HepG2 (cell line): ENCODE measurements around the gene ASH1L. TPM values are rescaled to one million over a fixed set of nuclear protein-coding genes. Genes with fewer than 3 reads are reported as not detected.

Experiments
- GFI1 ChIP-seq: sonication (generic); formaldehyde crosslinking; IDR thresholded peaks from 2 replicates; pipeline ENCODE4 v1.5.0; 2020; ENCODE audit warnings: missing genetic modification reagents, mild to moderate bottlenecking, borderline replicate concordance
- IKZF1 ChIP-seq: fragments of 450-650 bp; IDR thresholded peaks from 2 replicates; pipeline ENCODE4 v1.7.1; 2016
- ISX ChIP-seq: sonication (generic); formaldehyde crosslinking; conservative IDR thresholded peaks from 2 replicates; pipeline ENCODE4 v1.5.0; 2020; ENCODE audit warnings: missing genetic modification reagents
- MXD4 ChIP-seq: IDR thresholded peaks from 2 replicates; pipeline ENCODE4 v1.6.1; 2016; ENCODE audit warnings: mild to moderate bottlenecking, missing biosample characterization, missing genetic modification reagents
- PHB2 ChIP-seq: fragments of 450-650 bp; IDR thresholded peaks from 2 replicates; pipeline ENCODE4 v1.6.1; 2018; ENCODE audit not compliant: partially characterized antibody
- POLR2AphosphoS5 ChIP-seq: IDR thresholded peaks from 2 replicates; pipeline ENCODE4 v1.6.1; 2012; ENCODE audit warnings: low read depth, low read length
- RBFOX2 ChIP-seq: fragments of 200-400 bp; formaldehyde crosslinking; IDR thresholded peaks from 2 replicates; pipeline ENCODE4 v1.6.1; 2017; ENCODE audit warnings: low read depth, mild to moderate bottlenecking, low read length
- SAP130 ChIP-seq: IDR thresholded peaks from 2 replicates; pipeline ENCODE4 v1.6.1; 2016; ENCODE audit warnings: low read depth
- SIX1 ChIP-seq: sonication (generic); formaldehyde crosslinking; IDR thresholded peaks from 2 replicates; pipeline ENCODE4 v1.4.0; 2020; ENCODE audit warnings: missing genetic modification reagents, borderline replicate concordance
- SPEN ChIP-seq: sonication (generic); formaldehyde crosslinking; IDR thresholded peaks from 2 replicates; pipeline ENCODE4 v1.5.1; 2020; ENCODE audit warnings: low read depth, mild to moderate bottlenecking, missing genetic modification reagents
- TEAD2 ChIP-seq: sonication (generic); formaldehyde crosslinking; IDR thresholded peaks from 2 replicates; pipeline ENCODE4 v1.9.0; 2021; ENCODE audit warnings: missing genetic modification reagents
- XBP1 ChIP-seq: sonication (generic); formaldehyde crosslinking; IDR thresholded peaks from 2 replicates; pipeline ENCODE4 v1.5.0; 2020; ENCODE audit warnings: missing genetic modification reagents
- ZNF446 ChIP-seq: sonication (generic); formaldehyde crosslinking; IDR thresholded peaks from 2 replicates; pipeline ENCODE4 v1.5.0; 2020; ENCODE audit warnings: mild to moderate bottlenecking, missing genetic modification reagents
- ZNF605 ChIP-seq: sonication (generic); formaldehyde crosslinking; IDR thresholded peaks from 2 replicates; pipeline ENCODE4 v1.8.0; 2022; ENCODE audit warnings: mild to moderate bottlenecking, missing genetic modification reagents
- ZNF724P ChIP-seq: sonication (generic); formaldehyde crosslinking; IDR thresholded peaks from 2 replicates; pipeline ENCODE4 v1.8.0; 2022; ENCODE audit warnings: missing genetic modification reagents, borderline replicate concordance
- ZNF878 ChIP-seq: sonication (generic); formaldehyde crosslinking; IDR thresholded peaks from 2 replicates; pipeline ENCODE4 v1.8.1; 2023; ENCODE audit warnings: mild to moderate bottlenecking, missing genetic modification reagents, moderate library complexity
- polyA plus RNA-seq, 8 experiments: library from polyadenylated mRNA; depleted of rRNA in 3 of 8; stranded (reverse) in 7 of 8; unstranded in 1 of 8; fragments of >200 nt; fragmentation: Illumina TruSeq in 4 of 8; extraction: Trizol in 4 of 8; gene quantifications; 2 replicates each; pipeline versions ENCODE4 v1.2.1 to v1.2.3, GENCODE V29; 2011 to 2016; ENCODE audit warnings: low read depth in 4 of 8, missing spikeins in 1 of 8, mixed read lengths in 1 of 8; ENCODE audit not compliant: insufficient read depth in 1 of 8
- total RNA-seq, 5 experiments: library from RNA; depleted of rRNA; stranded (reverse); fragments of >200 nt; fragmentation: Illumina TruSeq; extraction: Trizol; gene quantifications; 2 replicates each; pipeline ENCODE4 v1.2.3, GENCODE V29; 2016; ENCODE audit warnings: low read depth in 1 of 5
- TF ChIP-seq, protein P1 (sequence below): sonication (generic); formaldehyde crosslinking; IDR thresholded peaks from 2 replicates; pipeline ENCODE4 v1.8.1; 2023; ENCODE audit warnings: mild to moderate bottlenecking, inconsistent platforms, moderate library complexity, missing genetic modification reagents, borderline replicate concordance
- TF ChIP-seq, protein P2 (sequence below): sonication (generic); formaldehyde crosslinking; conservative IDR thresholded peaks from 2 replicates; pipeline ENCODE4 v1.8.0; 2022; ENCODE audit warnings: mild to moderate bottlenecking, moderate library complexity, missing genetic modification reagents
- TF ChIP-seq, protein P3 (sequence below): sonication (generic); formaldehyde crosslinking; IDR thresholded peaks from 2 replicates; pipeline ENCODE4 v1.4.0; 2020; ENCODE audit warnings: mild to moderate bottlenecking, missing genetic modification reagents
- TF ChIP-seq, protein P4 (sequence below): IDR thresholded peaks from 2 replicates; pipeline ENCODE4 v1.6.1; 2016; ENCODE audit warnings: low read depth, missing genetic modification reagents, missing compliant biosample characterization

Gene ASH1L
- total and polyA plus RNA-seq, 2 of the 13 experiments (the other 11 are each of a cell fraction or from before 2014, with no cell fraction given): 10.2 to 15.3 TPM

DNA sequence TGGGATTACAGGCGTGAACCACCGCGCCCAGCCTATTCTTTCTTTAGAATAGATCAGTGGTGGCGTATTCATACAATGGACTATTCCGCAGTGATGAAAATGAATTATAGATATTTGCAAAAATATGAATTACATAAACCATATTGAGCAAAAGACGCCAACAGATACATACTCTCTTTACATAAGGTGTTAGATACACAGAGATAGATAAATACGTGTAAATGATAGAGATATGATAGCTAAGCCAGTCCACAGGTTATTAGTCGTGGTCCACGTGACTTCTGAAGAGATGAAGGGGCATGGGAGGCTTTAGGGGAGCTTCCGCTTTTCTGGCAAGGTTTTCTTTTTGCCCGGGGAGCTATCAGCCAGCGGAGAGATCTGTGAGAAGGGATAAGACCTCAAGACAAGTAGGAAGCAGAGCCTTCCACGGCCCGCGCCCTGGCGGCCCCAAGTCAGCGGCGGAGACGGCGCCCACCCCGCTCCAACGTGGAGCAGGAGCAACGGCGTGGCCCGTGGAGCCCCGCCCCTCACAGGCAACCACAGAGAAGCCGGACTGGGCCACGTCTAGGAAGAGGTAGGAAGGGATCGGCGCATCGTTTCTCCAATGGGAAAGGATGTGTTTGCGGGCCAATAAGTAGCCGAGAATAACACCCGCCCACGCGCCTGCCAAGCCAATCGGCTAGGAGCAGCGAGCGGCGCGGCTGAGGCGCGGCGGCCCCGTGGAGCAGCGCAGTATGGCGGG is 47.1 kb upstream of the ASH1L start, which contains the start of gene MSTO1 (continued):
- TF ChIP-seq, protein P1, sequence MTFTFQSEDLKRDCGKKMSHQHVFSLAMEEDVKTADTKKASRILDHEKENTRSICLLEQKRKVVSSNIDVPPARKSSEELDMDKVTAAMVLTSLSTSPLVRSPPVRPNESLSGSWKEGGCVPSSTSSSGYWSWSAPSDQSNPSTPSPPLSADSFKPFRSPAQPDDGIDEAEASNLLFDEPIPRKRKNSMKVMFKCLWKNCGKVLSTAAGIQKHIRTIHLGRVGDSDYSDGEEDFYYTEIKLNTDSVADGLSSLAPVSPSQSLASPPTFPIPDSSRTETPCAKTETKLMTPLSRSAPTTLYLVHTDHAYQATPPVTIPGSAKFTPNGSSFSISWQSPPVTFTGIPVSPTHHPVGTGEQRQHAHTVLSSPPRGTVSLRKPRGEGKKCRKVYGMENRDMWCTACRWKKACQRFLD (CRISPR knock-in tag): no peak
- TF ChIP-seq SPEN (CRISPR knock-in tag) (peak; percentile 40; the same call in 1 of the 2 replicates), SAP130 (peak; percentile 94), SIX1 (CRISPR knock-in tag) (no peak), ZNF878 (CRISPR knock-in tag) (no peak), ZNF724P (CRISPR knock-in tag) (no peak), ZNF446 (CRISPR knock-in tag) (no peak), ZNF605 (CRISPR knock-in tag) (no peak), MXD4 (CRISPR knock-in tag) (peak; percentile 94), TEAD2 (CRISPR knock-in tag) (no peak), XBP1 (no peak), POLR2AphosphoS5 (peak; percentile 84), GFI1 (CRISPR knock-in tag) (no peak), ISX (CRISPR knock-in tag) (no peak), IKZF1 (no peak), PHB2 (no peak), RBFOX2 (peak; percentile 93)
- TF ChIP-seq, protein P2, sequence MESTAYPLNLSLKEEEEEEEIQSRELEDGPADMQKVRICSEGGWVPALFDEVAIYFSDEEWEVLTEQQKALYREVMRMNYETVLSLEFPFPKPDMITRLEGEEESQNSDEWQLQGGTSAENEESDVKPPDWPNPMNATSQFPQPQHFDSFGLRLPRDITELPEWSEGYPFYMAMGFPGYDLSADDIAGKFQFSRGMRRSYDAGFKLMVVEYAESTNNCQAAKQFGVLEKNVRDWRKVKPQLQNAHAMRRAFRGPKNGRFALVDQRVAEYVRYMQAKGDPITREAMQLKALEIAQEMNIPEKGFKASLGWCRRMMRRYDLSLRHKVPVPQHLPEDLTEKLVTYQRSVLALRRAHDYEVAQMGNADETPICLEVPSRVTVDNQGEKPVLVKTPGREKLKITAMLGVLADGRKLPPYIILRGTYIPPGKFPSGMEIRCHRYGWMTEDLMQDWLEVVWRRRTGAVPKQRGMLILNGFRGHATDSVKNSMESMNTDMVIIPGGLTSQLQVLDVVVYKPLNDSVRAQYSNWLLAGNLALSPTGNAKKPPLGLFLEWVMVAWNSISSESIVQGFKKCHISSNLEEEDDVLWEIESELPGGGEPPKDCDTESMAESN: peak; percentile 62
- TF ChIP-seq, protein P3, sequence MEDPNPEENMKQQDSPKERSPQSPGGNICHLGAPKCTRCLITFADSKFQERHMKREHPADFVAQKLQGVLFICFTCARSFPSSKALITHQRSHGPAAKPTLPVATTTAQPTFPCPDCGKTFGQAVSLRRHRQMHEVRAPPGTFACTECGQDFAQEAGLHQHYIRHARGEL: no peak
- TF ChIP-seq, protein P4, sequence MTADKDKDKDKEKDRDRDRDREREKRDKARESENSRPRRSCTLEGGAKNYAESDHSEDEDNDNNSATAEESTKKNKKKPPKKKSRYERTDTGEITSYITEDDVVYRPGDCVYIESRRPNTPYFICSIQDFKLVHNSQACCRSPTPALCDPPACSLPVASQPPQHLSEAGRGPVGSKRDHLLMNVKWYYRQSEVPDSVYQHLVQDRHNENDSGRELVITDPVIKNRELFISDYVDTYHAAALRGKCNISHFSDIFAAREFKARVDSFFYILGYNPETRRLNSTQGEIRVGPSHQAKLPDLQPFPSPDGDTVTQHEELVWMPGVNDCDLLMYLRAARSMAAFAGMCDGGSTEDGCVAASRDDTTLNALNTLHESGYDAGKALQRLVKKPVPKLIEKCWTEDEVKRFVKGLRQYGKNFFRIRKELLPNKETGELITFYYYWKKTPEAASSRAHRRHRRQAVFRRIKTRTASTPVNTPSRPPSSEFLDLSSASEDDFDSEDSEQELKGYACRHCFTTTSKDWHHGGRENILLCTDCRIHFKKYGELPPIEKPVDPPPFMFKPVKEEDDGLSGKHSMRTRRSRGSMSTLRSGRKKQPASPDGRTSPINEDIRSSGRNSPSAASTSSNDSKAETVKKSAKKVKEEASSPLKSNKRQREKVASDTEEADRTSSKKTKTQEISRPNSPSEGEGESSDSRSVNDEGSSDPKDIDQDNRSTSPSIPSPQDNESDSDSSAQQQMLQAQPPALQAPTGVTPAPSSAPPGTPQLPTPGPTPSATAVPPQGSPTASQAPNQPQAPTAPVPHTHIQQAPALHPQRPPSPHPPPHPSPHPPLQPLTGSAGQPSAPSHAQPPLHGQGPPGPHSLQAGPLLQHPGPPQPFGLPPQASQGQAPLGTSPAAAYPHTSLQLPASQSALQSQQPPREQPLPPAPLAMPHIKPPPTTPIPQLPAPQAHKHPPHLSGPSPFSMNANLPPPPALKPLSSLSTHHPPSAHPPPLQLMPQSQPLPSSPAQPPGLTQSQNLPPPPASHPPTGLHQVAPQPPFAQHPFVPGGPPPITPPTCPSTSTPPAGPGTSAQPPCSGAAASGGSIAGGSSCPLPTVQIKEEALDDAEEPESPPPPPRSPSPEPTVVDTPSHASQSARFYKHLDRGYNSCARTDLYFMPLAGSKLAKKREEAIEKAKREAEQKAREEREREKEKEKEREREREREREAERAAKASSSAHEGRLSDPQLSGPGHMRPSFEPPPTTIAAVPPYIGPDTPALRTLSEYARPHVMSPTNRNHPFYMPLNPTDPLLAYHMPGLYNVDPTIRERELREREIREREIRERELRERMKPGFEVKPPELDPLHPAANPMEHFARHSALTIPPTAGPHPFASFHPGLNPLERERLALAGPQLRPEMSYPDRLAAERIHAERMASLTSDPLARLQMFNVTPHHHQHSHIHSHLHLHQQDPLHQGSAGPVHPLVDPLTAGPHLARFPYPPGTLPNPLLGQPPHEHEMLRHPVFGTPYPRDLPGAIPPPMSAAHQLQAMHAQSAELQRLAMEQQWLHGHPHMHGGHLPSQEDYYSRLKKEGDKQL (CRISPR knock-in tag): no peak
